Kidney epithelial cell (primary cell): ENCODE results near the gene KCNG2. TPM values are rescaled to one million over a fixed set of nuclear protein-coding genes. Genes with fewer than 3 reads are reported as not detected.

Experiments used
- DNase-seq: peaks from one replicate; pipeline ENCODE4 v3.0.0-alpha.2; 2010; ENCODE audit warnings: low read depth
- H3K27me3 ChIP-seq: 2 replicates; pipeline ENCODE4 v1.6.0; 2011; ENCODE audit warnings: low read length; ENCODE audit not compliant: control insufficient read depth, insufficient read depth
- H3K36me3 ChIP-seq: 2 replicates; pipeline ENCODE4 v1.5.1; 2011; ENCODE audit warnings: low read length; ENCODE audit not compliant: control insufficient read depth, insufficient read depth
- H3K4me3 ChIP-seq: 2 replicates; pipeline ENCODE4 v1.5.1; 2011; ENCODE audit warnings: low read depth, mild to moderate bottlenecking, control low read depth, low read length
- total RNA-seq: library from RNA; depleted of rRNA; stranded (reverse); fragments of >200 nt; gene quantifications from 2 replicates; pipeline ENCODE4 v1.2.3, GENCODE V29; 2015
- TF ChIP-seq, protein P1 (sequence below): IDR thresholded peaks from 2 replicates; pipeline ENCODE4 v1.5.1; 2011; ENCODE audit warnings: mild to moderate bottlenecking, moderate library complexity, low read length, control low read depth, inconsistent platforms; ENCODE audit not compliant: insufficient read depth, poor library complexity, severe bottlenecking

Gene KCNG2
- total RNA-seq, 1 donor from 2014 or later = not detected

DNA sequence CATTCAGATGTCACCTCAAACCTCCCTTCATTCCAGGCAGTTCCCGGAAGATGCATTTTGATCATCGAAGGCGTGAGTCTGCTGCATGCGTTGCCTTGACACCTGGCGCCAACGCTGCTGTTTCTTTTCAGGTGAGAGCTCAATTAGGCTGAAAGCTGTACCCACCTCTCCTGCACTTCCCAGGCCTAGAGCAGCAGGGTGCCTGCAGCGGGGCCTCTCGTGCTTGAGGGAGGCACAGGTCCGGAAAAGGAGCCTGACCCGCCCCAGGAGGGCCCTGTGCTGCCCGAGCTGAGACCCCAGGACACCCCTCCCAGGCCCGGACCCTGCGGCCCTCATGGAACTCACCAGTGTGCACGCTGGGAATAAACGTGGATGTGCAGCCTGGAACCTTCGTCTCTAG is 31.4 kb upstream of the KCNG2 start:
- DNase-seq = no peak
- H3K4me3 ChIP-seq = no peak overlapping the region
- TF ChIP-seq, protein P1, sequence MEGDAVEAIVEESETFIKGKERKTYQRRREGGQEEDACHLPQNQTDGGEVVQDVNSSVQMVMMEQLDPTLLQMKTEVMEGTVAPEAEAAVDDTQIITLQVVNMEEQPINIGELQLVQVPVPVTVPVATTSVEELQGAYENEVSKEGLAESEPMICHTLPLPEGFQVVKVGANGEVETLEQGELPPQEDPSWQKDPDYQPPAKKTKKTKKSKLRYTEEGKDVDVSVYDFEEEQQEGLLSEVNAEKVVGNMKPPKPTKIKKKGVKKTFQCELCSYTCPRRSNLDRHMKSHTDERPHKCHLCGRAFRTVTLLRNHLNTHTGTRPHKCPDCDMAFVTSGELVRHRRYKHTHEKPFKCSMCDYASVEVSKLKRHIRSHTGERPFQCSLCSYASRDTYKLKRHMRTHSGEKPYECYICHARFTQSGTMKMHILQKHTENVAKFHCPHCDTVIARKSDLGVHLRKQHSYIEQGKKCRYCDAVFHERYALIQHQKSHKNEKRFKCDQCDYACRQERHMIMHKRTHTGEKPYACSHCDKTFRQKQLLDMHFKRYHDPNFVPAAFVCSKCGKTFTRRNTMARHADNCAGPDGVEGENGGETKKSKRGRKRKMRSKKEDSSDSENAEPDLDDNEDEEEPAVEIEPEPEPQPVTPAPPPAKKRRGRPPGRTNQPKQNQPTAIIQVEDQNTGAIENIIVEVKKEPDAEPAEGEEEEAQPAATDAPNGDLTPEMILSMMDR = no peak
- H3K27me3 ChIP-seq = peaks cover 5% of the 10 kb centered on the region
- H3K36me3 ChIP-seq = no peaks in the 10 kb centered on the region

DNA sequence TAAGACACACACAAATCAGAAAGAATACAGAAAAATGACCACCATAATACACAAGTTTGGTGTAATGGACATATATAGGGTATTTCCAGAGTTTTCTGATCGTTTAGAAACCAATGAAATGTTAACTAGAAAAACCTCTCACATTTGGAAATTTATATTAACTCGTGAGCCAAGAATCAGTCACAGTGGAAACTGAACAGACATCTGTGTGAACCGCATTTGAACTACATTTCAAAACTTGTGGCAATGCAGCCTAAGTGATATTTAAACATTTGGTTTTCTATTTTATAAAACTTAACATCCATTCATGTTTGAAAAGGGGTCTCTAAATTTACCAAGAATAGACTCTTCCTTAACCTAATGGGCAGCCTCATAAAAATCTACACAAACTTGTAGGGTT is 29.0 kb upstream of the KCNG2 start:
- TF ChIP-seq, protein P1 = no peak
- Histone ChIP-seq H3K27me3 (peaks cover 20% of the 10 kb centered on the region), H3K36me3 (no peaks in the 10 kb centered on the region), H3K4me3 (no peak overlapping the region)
- DNase-seq = no peak

DNA sequence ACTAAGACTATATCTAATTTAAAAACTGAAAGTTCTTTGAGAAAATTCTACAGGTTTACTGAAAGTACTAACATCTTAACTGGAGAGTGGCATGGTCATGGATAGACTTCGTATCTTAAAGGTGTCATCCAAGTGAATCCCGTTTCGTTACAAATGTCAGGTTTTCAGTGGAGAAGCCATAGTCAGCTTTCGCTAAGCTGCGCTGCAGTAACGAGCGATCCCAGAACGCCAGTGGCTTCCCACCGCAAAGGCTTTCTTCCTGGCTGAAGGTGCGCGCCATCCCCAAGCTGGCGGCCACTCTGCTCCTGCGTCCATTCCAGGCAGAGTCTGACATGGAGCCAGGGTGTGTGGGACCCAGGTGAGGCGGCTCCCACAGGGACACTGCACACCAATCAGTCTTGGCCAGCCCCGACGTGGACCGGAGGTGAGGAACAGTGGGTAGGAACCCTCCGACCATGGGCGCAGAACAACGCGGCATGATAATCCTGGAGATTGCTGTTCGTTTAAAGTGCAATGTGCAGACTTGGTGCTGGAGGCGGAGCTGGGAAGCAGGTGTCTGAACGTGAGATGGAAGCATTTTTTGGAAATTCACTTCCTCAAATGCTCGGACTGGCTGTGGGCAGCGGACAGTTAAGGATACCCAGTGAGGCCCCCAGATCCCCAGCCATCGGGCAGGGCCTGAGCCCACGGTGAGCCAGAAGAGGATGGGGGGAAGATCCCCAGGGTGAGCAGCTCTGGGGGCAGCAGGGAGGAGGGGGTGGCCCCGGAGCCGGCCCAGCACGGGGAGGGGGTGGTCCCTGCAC is 27.8 kb upstream of the KCNG2 start:
- no peak overlapping the region for H3K4me3 ChIP-seq
- TF ChIP-seq, protein P1 = no peak
- DNase-seq = no peak
- H3K36me3 ChIP-seq = no peaks in the 10 kb centered on the region
- H3K27me3 ChIP-seq = peaks cover 20% of the 10 kb centered on the region

DNA sequence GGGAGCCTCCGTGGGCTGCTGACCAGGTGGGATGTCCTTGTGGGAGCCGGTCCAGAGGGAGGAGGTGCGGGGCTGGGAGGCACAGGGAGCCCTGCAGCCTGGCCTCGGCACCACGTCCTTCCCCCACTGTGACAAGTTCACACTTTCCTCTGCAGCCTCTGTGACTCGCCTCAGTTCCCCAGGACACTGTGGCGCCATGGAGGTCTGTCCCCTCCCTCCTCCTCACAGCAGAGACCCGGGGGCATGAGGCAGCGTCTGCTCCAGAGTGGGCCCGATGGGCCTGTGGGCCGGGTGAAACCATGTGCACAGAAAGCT is 27.3 kb upstream of the KCNG2 start:
- Histone ChIP-seq H3K4me3 (no peak overlapping the region), H3K27me3 (peaks cover 20% of the 10 kb centered on the region), H3K36me3 (no peaks in the 10 kb centered on the region)
- TF ChIP-seq, protein P1 = no peak
- no peak for DNase-seq

DNA sequence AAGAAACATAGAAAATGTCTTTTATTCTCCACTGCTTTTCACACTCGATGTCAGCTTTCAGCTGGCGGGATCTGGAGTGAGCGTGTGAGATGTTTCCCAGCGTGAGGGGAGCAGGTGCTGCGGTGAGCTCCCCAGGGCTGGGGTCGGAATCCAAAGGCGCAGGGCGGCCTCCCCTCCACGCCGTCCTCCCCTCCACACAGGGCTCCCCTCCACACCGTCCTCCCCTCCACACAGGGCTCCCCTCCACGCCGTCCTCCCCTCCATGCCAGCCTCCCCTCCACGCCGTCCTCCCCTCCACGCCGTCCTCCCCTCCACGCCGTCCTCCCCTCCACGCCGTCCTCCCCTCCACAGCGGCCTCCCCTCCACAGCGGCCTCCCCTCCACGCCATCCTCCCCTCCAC is 26.9 kb upstream of the KCNG2 start:
- Histone ChIP-seq H3K36me3 (no peaks in the 10 kb centered on the region), H3K4me3 (no peak overlapping the region), H3K27me3 (peaks cover 20% of the 10 kb centered on the region)
- no peak for DNase-seq
- TF ChIP-seq, protein P1 = no peak
